NCI-H82 treated with DMSO at 0.1 percent for 48 hours (cell line): ENCODE measurements around the gene TMED1.

ENCODE experiments used
- DNase-seq: peaks from one replicate; lab custom pipeline; 2025; ENCODE audit not compliant: unreplicated experiment; lab: John Stamatoyannopoulos, UW

Gene TMED1

DNA sequence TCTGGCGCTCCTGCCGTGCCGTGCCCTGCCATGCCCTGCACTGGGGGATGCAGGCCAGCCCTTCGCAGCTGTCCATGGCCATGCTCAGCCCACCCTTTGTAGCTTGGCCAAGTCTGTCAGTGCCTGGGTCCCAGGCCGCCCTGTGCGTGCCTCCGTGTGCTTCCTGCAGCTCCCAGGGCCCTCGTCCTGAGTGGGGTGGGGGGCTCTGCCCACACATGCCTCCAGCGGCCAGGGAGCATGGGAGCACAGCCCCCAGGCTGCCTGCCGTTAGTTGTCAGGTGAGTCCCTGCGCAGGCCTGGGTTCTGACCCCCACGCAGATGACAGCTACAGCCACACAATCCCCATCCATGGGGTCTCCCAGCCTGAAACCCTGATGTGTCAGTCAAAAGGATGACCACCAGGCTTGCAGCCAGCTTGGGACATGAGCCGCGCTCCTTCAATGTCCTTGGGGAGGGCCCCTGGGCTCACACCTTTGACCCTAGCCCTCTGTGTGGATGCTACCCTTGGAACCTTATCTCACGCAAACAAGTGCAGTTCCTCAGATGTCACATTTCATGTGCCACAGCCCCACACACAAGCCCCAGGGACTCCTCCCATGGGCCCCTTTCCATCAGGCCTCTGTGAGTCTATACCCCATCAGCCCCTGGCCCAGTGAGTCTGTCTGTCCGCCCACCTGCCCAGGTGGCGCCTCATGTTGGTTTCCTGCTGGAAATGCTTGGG is 24.5 kb downstream of the TMED1 start:
- no peak for DNase-seq

GRCh38 chr19:10809651-10810285 is 26.2 kb downstream of the TMED1 start:
- DNase-seq: no peak

DNA sequence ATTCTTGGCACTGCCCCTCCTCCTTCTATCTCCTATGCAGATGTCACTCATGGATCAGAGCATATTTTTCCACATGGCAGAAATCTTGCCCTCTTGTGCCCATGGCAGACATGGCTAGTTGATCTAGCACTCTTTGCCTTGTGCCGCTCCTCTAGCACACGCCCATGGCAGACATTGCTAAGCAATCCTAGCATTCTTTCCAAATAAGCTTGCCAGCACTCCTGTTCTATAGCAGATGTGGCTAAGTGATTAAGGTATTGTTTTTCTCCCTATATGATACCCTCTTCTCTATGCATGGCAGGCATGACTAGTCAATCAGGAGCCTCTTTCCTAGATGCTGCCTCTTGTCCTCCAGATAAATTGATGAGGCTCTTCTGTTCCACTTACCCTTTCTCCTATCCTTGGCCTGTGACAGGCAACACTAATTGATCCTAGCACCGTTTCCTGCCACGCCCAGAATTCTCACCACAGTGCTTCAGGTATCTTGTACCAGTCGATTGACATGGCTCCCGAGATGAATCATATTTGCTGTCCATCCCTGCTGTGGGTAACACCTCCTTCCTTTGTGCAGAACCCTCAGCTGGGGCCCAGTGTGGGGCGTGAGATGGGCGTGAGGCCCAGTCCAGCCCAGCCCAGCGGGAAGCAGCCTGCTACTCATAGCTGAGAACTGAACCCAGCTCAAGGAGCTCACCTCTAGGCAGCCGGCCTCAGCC is 26.9 kb downstream of the TMED1 start:
- no peak for DNase-seq

DNA sequence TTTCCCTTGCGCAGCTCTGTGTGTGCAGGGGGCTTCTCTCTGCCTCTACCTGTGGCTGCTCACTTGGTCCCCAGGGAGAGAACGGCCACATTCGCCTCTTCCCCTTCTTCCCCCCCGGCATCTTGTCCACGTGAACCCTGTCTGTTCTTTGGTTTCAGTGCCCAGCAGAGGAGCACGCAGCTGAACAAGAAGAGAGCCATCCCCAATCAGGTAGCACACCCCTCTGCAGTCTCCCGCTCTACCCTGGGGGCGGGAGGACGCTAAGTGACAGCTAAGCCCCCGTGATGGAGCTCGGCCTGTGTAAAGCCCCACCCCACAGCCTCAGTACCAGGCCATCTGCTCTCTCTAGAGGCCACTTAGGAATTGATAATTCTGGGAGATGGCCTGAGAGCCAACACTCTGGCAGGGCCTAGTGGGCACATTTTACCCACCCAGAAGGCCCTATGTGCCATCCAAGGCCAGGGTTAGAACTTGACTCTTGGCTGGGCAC is 30.2 kb downstream of the TMED1 start:
- peak; percentile 42 for DNase-seq

GRCh38 chr19:10805065-10805757 is 30.8 kb downstream of the TMED1 start:
- DNase-seq: no peak

- DNase-seq: no peak
Measured at GRCh38 chr19:10803252-10803651, 32.8 kb downstream of the TMED1 start.

GRCh38 chr19:10802479-10802878 is 33.5 kb downstream of the TMED1 start:
- DNase-seq: no peak

DNA sequence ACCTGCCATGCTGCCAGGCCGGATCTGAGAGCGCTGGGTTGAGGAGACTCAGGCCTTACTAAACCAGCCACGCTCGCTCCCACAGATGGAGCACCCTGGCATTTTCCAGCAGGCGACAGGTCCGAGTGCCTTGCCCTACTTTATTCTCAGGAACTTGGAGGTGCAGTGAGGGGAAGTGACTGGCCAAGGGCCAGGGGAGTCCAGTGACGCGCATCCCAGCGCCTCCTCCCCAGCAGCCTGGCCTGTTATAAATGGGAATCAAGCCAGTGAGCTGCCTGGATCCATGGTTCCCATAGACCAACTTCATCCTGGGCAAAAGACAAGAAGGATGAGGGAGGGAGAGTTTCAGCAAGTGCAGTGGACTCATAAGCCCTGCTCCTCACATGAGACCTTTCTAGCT is 35.5 kb downstream of the TMED1 start:
- DNase-seq: no peak

DNA sequence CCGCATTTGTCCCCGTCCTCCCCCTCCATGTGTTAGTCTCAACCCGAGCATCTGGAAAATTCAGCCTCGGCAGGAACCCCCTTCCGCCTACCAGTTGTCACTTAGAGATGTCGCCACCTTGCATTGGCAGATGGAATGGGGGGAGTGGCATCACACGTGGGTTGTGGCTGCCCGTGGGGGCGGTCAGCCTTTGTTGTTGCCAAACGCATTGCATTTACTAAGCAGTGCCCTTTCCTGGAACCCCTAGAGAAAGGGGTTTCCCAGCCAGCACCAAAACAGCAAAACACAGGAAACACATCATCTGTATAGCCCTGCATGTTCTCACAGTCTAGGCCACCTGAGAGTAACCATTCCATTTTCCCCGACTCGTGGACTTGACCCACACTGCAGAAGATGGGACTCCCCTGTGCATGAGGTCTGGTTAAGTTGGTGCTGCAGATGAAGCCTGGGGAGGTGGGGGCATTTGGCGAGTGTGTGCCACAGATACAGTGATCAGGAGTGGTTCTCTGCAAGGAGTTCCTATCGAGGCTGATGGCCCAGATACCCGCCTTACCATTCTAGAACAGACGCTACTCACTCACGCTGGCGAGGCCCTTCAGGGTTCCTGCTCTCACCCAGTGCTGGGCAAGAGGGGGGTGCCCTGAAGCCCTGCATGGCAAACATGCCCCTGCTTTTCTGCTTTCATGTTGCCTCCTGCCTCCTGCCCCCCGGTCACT is 38.3 kb downstream of the TMED1 start:
- no peak for DNase-seq

GRCh38 chr19:10797078-10797477 is 38.9 kb downstream of the TMED1 start:
- DNase-seq: no peak

GRCh38 chr19:10796653-10797052 is 39.4 kb downstream of the TMED1 start:
- no peak for DNase-seq

GRCh38 chr19:10789866-10790265 is 46.1 kb downstream of the TMED1 start:
- no peak for DNase-seq

DNA sequence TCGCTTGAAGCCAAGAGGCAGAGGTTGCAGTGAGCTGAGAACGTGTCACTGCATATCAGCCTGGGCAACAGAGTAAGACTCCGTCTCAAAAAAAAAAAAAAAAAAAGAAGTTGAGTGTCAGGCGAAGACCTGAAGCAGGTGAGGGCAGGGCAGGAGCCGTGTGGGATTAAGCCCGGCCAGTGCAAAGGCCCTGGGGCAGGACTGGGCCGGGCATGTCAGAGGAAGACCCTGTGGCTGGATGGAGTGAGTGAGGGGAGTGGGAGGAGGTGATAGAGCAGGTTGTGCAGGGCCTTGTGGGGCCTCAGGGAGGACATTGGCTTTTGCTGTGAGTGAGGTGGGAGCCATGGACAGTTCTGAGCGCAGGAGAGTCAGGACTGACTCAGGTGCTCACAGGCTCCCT is 47.9 kb downstream of the TMED1 start:
- DNase-seq: no peak

GRCh38 chr19:10784257-10784656 is 51.8 kb downstream of the TMED1 start:
- no peak for DNase-seq

- no peak for DNase-seq
Measured at GRCh38 chr19:10782795-10783194, 53.2 kb downstream of the TMED1 start.
